HEK293T (cell line): Measurements from ENCODE around the gene PILRA.
"Not testable (repeated sequence)": the region's sequence is repeated elsewhere in the genome, so short reads cannot be mapped to it uniquely, and the experiment has no call there.

Source experiments
- ARNT ChIP-seq: fragments of 450-650 bp; IDR thresholded peaks from 2 replicates; pipeline ENCODE4 v1.6.1; 2017; ENCODE audit warnings: mild to moderate bottlenecking
- BHLHE40 ChIP-seq: fragments of 450-650 bp; IDR thresholded peaks from 2 replicates; pipeline ENCODE4 v1.6.1; 2016; ENCODE audit warnings: mild to moderate bottlenecking, moderate library complexity, borderline replicate concordance
- CTBP1 ChIP-seq: fragments of 450-650 bp; IDR thresholded peaks from 2 replicates; pipeline ENCODE4 v1.6.1; 2016; ENCODE audit warnings: borderline replicate concordance
- ELF4 ChIP-seq: fragments of 450-650 bp; IDR thresholded peaks from 2 replicates; pipeline ENCODE4 v1.6.1; 2017; ENCODE audit warnings: antibody characterized with exemption
- FOXA1 ChIP-seq: fragments of 450-650 bp; IDR thresholded peaks from 2 replicates; pipeline ENCODE4 v1.6.1; 2016; ENCODE audit warnings: mild to moderate bottlenecking
- FOXM1 ChIP-seq: fragments of 450-650 bp; IDR thresholded peaks from 2 replicates; pipeline ENCODE4 v1.6.1; 2017; ENCODE audit warnings: mild to moderate bottlenecking, borderline replicate concordance
- HDGF ChIP-seq: fragments of 450-650 bp; IDR thresholded peaks from 2 replicates; pipeline ENCODE4 v1.6.1; 2017; ENCODE audit warnings: antibody characterized with exemption, borderline replicate concordance
- LEF1 ChIP-seq: fragments of 450-650 bp; IDR thresholded peaks from 2 replicates; pipeline ENCODE4 v1.6.1; 2017; ENCODE audit warnings: mild to moderate bottlenecking, borderline replicate concordance
- NFRKB ChIP-seq: fragments of 450-650 bp; IDR thresholded peaks from 2 replicates; pipeline ENCODE4 v1.6.1; 2016; ENCODE audit warnings: mild to moderate bottlenecking, moderate library complexity
- PKNOX1 ChIP-seq: fragments of 450-650 bp; IDR thresholded peaks from 2 replicates; pipeline ENCODE4 v1.6.1; 2016
- SP1 ChIP-seq: fragments of 450-650 bp; IDR thresholded peaks from 2 replicates; pipeline ENCODE4 v1.6.1; 2017
- SUZ12 ChIP-seq: fragments of 450-650 bp; IDR thresholded peaks from 2 replicates; pipeline ENCODE4 v1.6.1; 2016; ENCODE audit warnings: mild to moderate bottlenecking
- TARDBP ChIP-seq: fragments of 450-650 bp; IDR thresholded peaks from 2 replicates; pipeline ENCODE4 v1.6.1; 2016
- ZNF384 ChIP-seq: fragments of 450-650 bp; IDR thresholded peaks from 2 replicates; pipeline ENCODE4 v1.6.1; 2016

DNA sequence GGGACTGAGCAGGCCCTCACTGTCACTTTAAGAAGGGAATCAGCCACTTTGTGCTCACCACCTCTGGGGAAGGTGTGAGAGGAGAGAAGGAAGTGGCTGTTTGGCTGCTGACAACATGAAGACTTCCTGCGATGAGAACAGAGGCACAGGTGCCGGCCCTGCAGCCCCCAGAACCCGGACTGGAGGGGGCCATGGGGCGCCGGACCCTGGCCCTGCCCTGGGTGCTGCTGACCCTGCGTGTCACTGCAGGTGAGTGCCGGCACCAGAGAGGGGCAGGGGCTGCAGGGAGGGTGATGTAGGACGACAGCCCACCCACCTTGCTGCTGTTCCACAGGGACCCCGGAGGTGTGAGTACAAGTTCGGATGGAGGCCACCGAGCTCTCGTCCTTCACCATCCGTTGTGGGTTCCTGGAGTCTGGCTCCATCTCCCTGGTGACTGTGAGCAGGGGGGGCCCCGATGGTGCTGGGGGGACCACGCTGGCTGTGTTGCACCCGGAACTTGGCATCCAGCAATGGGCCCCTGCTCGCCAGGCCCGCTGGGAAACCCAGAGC is 21.0 kb upstream of the PILRA start:
- TF ChIP-seq BHLHE40, FOXM1, SP1, ARNT, FOXA1, ELF4, CTBP1, HDGF, LEF1, TARDBP, NFRKB, SUZ12, ZNF384, PKNOX1: not testable (repeated sequence)
